Fibroblast of lung (primary cell): ENCODE data around the gene TMED4.

Source experiments
- CTCF ChIP-seq, 2 donors: IDR thresholded peaks in 1 of 2; conservative IDR thresholded peaks in 1 of 2; 1 replicate in 1 of 2; 2 replicates in 1 of 2; pipeline ENCODE4 v1.5.1; 2011 to 2012; ENCODE audit warnings: low read length in 2 of 2, control low read depth in 1 of 2, inconsistent platforms in 1 of 2, low read depth in 1 of 2, mild to moderate bottlenecking in 1 of 2
- EZH2 ChIP-seq: IDR thresholded peaks from 2 replicates; pipeline ENCODE4 v1.5.1; 2012; ENCODE audit warnings: low read length, control low read depth, mild to moderate bottlenecking; ENCODE audit errors: missing control alignments

DNA sequence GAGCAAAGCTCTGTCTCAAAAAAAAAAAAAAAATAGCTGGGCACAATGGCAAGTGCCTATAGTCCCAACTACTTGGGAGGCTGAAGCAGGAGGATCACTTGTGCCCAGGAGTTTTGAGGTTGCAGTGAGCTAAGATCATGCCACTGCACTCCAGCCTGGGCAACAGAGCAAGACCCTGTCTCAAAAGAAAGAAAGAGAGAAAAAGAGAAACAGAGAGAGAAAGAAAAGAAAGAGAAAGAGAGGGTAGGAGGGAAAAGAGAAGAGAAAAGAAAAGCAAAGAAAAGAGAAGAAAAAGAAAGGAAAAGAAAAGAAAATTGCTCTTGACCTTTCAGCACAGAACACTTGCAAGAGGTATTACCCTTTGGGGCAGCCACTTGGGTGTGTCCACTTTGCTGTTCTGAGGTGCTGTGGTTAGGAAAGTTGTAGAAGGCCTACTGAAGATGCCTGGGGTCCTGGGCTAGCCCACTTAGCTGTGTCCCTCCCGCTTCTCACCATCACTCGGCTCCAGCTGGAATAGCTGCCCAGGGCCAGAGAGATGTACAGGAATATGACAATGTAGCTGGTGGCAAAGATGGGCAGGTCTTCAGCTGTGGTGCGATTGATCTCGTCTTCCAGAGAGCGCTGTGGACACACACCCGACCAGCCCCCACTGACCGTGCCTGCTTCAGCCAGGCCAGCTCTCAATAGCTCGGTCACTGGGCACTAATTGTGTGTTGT is 46.5 kb downstream of the TMED4 start:
- no peak for TF ChIP-seq CTCF (conservative IDR thresholded peaks at IDR 0.05 in 1 of 2, IDR thresholded peaks at IDR 0.05 in 1 of 2; ENCODE audit: low read depth in 1 of 2, low read length in 2 of 2)
- no peak for TF ChIP-seq EZH2
